ENCODE measurements around the gene PLCL1. TPM values are rescaled to one million over a fixed set of nuclear protein-coding genes. Genes with fewer than 3 reads are reported as not detected.

PLCL1 gene
- total and polyA plus RNA-seq, 12 donors = 1.6 to 24.0 (median 4.9) TPM

GRCh38 chr2:198101688-198102087, 297.3 kb downstream of the PLCL1 start:
- no peak overlapping the region for H3K4me3 ChIP-seq
- DNase-seq = no peak
- H3K27ac ChIP-seq = no peak overlapping the region
- TF ChIP-seq POLR2A (IDR thresholded peaks at IDR 0.05) = no peak
- no peak for TF ChIP-seq CTCF (IDR thresholded peaks at IDR 0.05)
- no peaks in the 10 kb centered on the region for H3K9me3 ChIP-seq (replicated peaks in 1 of 3)
- H3K4me1 ChIP-seq (replicated peaks in 1 of 2) = peaks cover 0 to 4% of the 10 kb centered on the region in 2 donors
- H3K27me3 ChIP-seq = no peaks in the 10 kb centered on the region
- intact Hi-C loops (cut with DNase I) = no loop called here
- H3K36me3 ChIP-seq (replicated peaks in 1 of 2) = no peaks in the 10 kb centered on the region
- 84 to 91% (median 88%) methylated on average over 3 of the region's 3 CpGs for WGBS, 4 donors

- no peak overlapping the region for H3K27ac ChIP-seq
- WGBS, 4 donors = 91 to 94% (median 93%) methylated on average over 3 of the region's 3 CpGs
These were observed 297.7 kb downstream of the PLCL1 start for GRCh38 chr2:198102120-198102519.

GRCh38 chr2:198102856-198103255, 298.5 kb downstream of the PLCL1 start:
- Histone ChIP-seq H3K27ac (no peak overlapping the region), H3K27me3 (no peaks in the 10 kb centered on the region), H3K9me3 (replicated peaks in 1 of 3) (no peaks in the 10 kb centered on the region), H3K4me1 (replicated peaks in 1 of 2) (peaks cover 0 to 4% of the 10 kb centered on the region in 2 donors), H3K4me3 (no peak overlapping the region), H3K36me3 (replicated peaks in 1 of 2) (no peaks in the 10 kb centered on the region)
- intact Hi-C loops (cut with DNase I) = no loop called here
- 29 to 37% (median 35%) methylated on average over 2 of the region's 2 CpGs for WGBS, 4 donors
- no peak for TF ChIP-seq CTCF (IDR thresholded peaks at IDR 0.05)
- TF ChIP-seq POLR2A (IDR thresholded peaks at IDR 0.05) = no peak
- no peak for DNase-seq

More at GRCh38 chr2:198102120-198102519, 297.7 kb downstream of the PLCL1 start:
- H3K4me1 ChIP-seq (replicated peaks in 1 of 2) = peaks cover 0 to 4% of the 10 kb centered on the region in 2 donors
- H3K36me3 ChIP-seq (replicated peaks in 1 of 2) = no peaks in the 10 kb centered on the region
- intact Hi-C loops (cut with DNase I) = no loop called here
- no peak overlapping the region for H3K4me3 ChIP-seq
- no peaks in the 10 kb centered on the region for H3K27me3 ChIP-seq
- no peak for TF ChIP-seq CTCF (IDR thresholded peaks at IDR 0.05)
- no peak for TF ChIP-seq POLR2A (IDR thresholded peaks at IDR 0.05)
- H3K9me3 ChIP-seq (replicated peaks in 1 of 3) = no peaks in the 10 kb centered on the region
- no peak for DNase-seq

GRCh38 chr2:198106621-198107385, 302.4 kb downstream of the PLCL1 start:
- DNase-seq = peak in 3 of 7 donors; percentile 10 to 35 (median 14)
- intact Hi-C loops (cut with DNase I) = no loop called here
- Histone ChIP-seq H3K9me3 (replicated peaks in 1 of 3) (no peaks in the 10 kb centered on the region), H3K27me3 (no peaks in the 10 kb centered on the region), H3K4me1 (replicated peaks in 1 of 2) (peaks cover 0 to 4% of the 10 kb centered on the region in 2 donors), H3K36me3 (replicated peaks in 1 of 2) (no peaks in the 10 kb centered on the region), H3K4me3 (no peak overlapping the region), H3K27ac (no peak overlapping the region)
- WGBS, 4 donors = 77 to 84% (median 81%) methylated on average over 5 of the region's 5 CpGs
- TF ChIP-seq POLR2A (IDR thresholded peaks at IDR 0.05) = no peak

GRCh38 chr2:198113316-198113715, 308.9 kb downstream of the PLCL1 start:
- TF ChIP-seq CTCF (IDR thresholded peaks at IDR 0.05) = no peak
- no peak for TF ChIP-seq POLR2A (IDR thresholded peaks at IDR 0.05)
- H3K27me3 ChIP-seq = no peaks in the 10 kb centered on the region
- WGBS, 4 donors = 80 to 84% (median 81%) methylated on average over 2 of the region's 2 CpGs
- no peak overlapping the region for H3K27ac ChIP-seq
- no peaks in the 10 kb centered on the region for H3K9me3 ChIP-seq (replicated peaks in 1 of 3)
- H3K4me3 ChIP-seq = no peak overlapping the region
- no peak for DNase-seq
- no peaks in the 10 kb centered on the region for H3K36me3 ChIP-seq (replicated peaks in 1 of 2)
- intact Hi-C loops (cut with DNase I) = no loop called here
- H3K4me1 ChIP-seq (replicated peaks in 1 of 2) = no peaks in the 10 kb centered on the region

All from adrenal gland (tissue), 12 donors.